Sigmoid colon (tissue), 4 donors: ENCODE results near the gene INPP5E.

Source experiments
- CTCF ChIP-seq, 4 experiments: fragments of 450-650 bp in 3 of 4; fragments of 200-600 bp in 1 of 4; IDR thresholded peaks; one replicate each; pipeline ENCODE4 v1.5.1; 2016 to 2019; ENCODE audit warnings: antibody characterized with exemption in 4 of 4, mild to moderate bottlenecking in 3 of 4, moderate library complexity in 2 of 4
- POLR2A ChIP-seq, 2 donors: fragments of 450-650 bp; IDR thresholded peaks; one replicate each; pipeline ENCODE4 v1.6.1; 2016; ENCODE audit warnings: antibody characterized with exemption in 2 of 2, mild to moderate bottlenecking in 2 of 2, moderate library complexity in 2 of 2
- POLR2AphosphoS5 ChIP-seq, 4 donors: sonication (generic); formaldehyde crosslinking; IDR thresholded peaks; one replicate each; pipeline ENCODE4 v1.6.1; 2017; ENCODE audit warnings: antibody characterized with exemption in 4 of 4

- TF ChIP-seq CTCF (IDR thresholded peaks at IDR 0.05) (no peak), POLR2AphosphoS5 (IDR thresholded peaks at IDR 0.05) (no peak), POLR2A (IDR thresholded peaks at IDR 0.05) (no peak)
These were observed 41.9 kb upstream of the INPP5E start for GRCh38 chr9:136481558-136481957.
